SIG-M5 treated with dmso at 0.1 percent for 504 hours (cell line): Measurements from ENCODE around the gene HS3ST1.

ENCODE experiments used
- DNase-seq: peaks from one replicate; lab custom pipeline; 2025; ENCODE audit not compliant: unreplicated experiment; lab: John Stamatoyannopoulos, UW

HS3ST1 gene

GRCh38 chr4:11428231-11428898, at the start of gene HS3ST1:
TSS of gene HS3ST1 (minus strand) at chr4:11428894. CDS start at chr4:11400005, 28,889 bp downstream.
- no peak for DNase-seq

- no peak for DNase-seq
Observed at GRCh38 chr4:11475871-11476270, 47.2 kb upstream of the HS3ST1 start.

- DNase-seq: no peak
Observed at GRCh38 chr4:11474146-11474545, 45.5 kb upstream of the HS3ST1 start.

GRCh38 chr4:11472535-11472934, 43.8 kb upstream of the HS3ST1 start:
- no peak for DNase-seq

- no peak for DNase-seq
Observed at GRCh38 chr4:11471618-11472017, 42.9 kb upstream of the HS3ST1 start.

GRCh38 chr4:11471046-11471441, 42.4 kb upstream of the HS3ST1 start:
- no peak for DNase-seq

GRCh38 chr4:11470438-11471045, 41.8 kb upstream of the HS3ST1 start:
- DNase-seq: no peak

GRCh38 chr4:11469650-11470437, 41.1 kb upstream of the HS3ST1 start:
- no peak for DNase-seq

- no peak for DNase-seq
Observed at GRCh38 chr4:11468901-11469300, 40.2 kb upstream of the HS3ST1 start.

- no peak for DNase-seq
Observed at GRCh38 chr4:11467931-11468330, 39.2 kb upstream of the HS3ST1 start.

- DNase-seq: no peak
Observed at GRCh38 chr4:11463707-11464106, 35.0 kb upstream of the HS3ST1 start.

- DNase-seq: no peak
Observed at GRCh38 chr4:11456401-11456800, 27.7 kb upstream of the HS3ST1 start.

- no peak for DNase-seq
Observed at GRCh38 chr4:11455201-11455835, 26.6 kb upstream of the HS3ST1 start.

- DNase-seq: no peak
Observed at GRCh38 chr4:11451716-11452115, 23.0 kb upstream of the HS3ST1 start.

- no peak for DNase-seq
Observed at GRCh38 chr4:11446155-11446811, 17.6 kb upstream of the HS3ST1 start.

GRCh38 chr4:11441194-11441556, 12.5 kb upstream of the HS3ST1 start:
- no peak for DNase-seq

GRCh38 chr4:11440481-11441193, 11.9 kb upstream of the HS3ST1 start:
- no peak for DNase-seq

- no peak for DNase-seq
Observed at GRCh38 chr4:11439836-11440235, 11.1 kb upstream of the HS3ST1 start.

GRCh38 chr4:11438647-11439046, 10.0 kb upstream of the HS3ST1 start:
- no peak for DNase-seq

GRCh38 chr4:11436673-11437072, 8.0 kb upstream of the HS3ST1 start:
- DNase-seq: no peak

GRCh38 chr4:11436084-11436483, 7.4 kb upstream of the HS3ST1 start:
- DNase-seq: no peak
